ENCODE measurements around the gene ACYP2.
"Not testable (repeated sequence)": the region's sequence is repeated elsewhere in the genome, so short reads cannot be mapped to it uniquely, and the experiment has no call there.

ACYP2 gene

DNA sequence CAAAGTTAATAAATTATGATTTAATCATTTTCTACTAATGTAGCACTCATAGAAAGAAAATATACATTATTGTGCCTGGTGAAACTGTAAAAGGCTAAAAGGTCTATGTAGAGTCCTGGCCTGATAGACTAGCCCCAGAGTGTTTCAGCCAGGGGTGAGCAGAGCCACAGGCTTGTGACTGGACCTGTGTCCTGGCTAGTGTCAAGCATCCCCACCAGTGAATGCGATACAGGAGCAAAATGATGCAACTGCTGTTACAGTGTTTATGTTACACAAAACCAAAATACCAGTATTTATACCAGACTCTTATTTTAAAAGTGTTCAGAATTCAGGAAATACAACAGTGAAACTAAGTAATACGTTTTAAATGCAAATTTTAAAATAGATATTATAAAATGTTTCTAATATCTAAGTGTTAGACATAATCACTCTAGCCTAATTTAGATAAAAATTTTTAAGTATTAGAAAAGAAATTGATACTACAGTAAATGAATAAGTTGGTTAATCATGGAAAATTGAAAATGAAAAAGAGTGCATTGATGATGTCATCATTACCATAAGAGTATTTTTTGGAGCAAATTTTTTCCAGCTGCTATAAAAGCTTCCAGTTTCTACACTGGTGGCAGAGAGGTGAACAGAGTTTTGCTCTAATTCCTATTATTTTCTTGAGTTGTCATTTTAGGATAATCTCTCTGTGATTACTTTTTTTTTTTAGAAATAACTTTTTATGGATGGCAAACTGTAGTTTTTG is 146.8 kb downstream of the ACYP2 start:
- no peak overlapping the region for H3K27ac ChIP-seq
- TF ChIP-seq, protein P1, sequence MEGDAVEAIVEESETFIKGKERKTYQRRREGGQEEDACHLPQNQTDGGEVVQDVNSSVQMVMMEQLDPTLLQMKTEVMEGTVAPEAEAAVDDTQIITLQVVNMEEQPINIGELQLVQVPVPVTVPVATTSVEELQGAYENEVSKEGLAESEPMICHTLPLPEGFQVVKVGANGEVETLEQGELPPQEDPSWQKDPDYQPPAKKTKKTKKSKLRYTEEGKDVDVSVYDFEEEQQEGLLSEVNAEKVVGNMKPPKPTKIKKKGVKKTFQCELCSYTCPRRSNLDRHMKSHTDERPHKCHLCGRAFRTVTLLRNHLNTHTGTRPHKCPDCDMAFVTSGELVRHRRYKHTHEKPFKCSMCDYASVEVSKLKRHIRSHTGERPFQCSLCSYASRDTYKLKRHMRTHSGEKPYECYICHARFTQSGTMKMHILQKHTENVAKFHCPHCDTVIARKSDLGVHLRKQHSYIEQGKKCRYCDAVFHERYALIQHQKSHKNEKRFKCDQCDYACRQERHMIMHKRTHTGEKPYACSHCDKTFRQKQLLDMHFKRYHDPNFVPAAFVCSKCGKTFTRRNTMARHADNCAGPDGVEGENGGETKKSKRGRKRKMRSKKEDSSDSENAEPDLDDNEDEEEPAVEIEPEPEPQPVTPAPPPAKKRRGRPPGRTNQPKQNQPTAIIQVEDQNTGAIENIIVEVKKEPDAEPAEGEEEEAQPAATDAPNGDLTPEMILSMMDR (IDR thresholded peaks at IDR 0.05; ENCODE audit: low read depth, low read length) = no peak
- no peaks in the 10 kb centered on the region for H3K9me3 ChIP-seq (ENCODE audit: severe bottlenecking)
- DNase-seq = no peak
- H3K27me3 ChIP-seq (ENCODE audit: insufficient read depth, low read depth, severe bottlenecking) = no peaks in the 10 kb centered on the region
- no peaks in the 10 kb centered on the region for H3K36me3 ChIP-seq
- H3K4me3 ChIP-seq (ENCODE audit: low read depth, low read length) = no peak overlapping the region

DNA sequence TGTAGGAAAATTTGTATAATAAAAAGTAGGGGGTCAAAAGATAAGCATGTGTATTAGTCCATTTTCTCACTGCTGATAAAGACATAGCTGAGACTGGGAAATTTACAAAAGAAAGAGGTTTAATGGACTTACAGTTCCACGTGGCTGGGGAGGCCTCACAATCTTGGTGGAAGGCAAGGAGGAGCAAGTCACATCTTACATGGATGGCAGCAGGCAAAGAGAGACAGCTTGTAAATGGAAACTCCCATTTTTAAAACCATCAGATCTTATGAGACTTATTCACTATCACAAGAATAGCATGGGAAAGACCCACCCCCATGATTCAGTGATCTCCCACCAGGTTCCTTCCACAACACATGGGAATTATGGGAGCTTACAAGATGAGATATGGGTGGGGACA is 149.7 kb downstream of the ACYP2 start:
- not testable (repeated sequence) for H3K9me3 ChIP-seq (ENCODE audit: severe bottlenecking); DNase-seq; H3K4me3 ChIP-seq (ENCODE audit: low read depth, low read length); H3K27me3 ChIP-seq (ENCODE audit: insufficient read depth, low read depth, severe bottlenecking); H3K36me3 ChIP-seq; H3K27ac ChIP-seq

DNA sequence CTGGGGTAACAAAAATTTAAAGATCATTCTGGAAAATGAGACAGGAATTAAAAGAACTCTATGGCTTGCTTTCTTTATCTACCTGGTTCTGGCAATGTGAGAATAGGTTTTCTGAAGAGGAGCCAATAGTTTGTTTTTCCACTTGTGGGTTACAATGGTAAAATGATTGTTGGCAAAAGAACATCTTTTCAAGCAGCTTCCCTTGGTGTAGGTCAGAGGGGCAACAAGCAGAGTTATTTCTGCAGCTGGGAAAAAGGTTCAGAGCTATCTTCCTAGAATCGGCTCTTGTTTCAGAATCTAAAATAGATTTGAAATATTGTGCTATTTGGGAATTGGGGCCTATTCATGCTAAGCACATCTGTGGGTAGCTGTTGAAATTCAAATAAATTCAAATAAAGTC is 152.2 kb downstream of the ACYP2 start:
- TF ChIP-seq, protein P1 (IDR thresholded peaks at IDR 0.05; ENCODE audit: low read depth, low read length) = no peak
- H3K4me3 ChIP-seq (ENCODE audit: low read depth, low read length) = no peak overlapping the region
- no peak for DNase-seq
- no peak overlapping the region for H3K27ac ChIP-seq
- no peaks in the 10 kb centered on the region for H3K27me3 ChIP-seq (ENCODE audit: insufficient read depth, low read depth, severe bottlenecking)
- no peaks in the 10 kb centered on the region for H3K36me3 ChIP-seq
- no peaks in the 10 kb centered on the region for H3K9me3 ChIP-seq (ENCODE audit: severe bottlenecking)

DNA sequence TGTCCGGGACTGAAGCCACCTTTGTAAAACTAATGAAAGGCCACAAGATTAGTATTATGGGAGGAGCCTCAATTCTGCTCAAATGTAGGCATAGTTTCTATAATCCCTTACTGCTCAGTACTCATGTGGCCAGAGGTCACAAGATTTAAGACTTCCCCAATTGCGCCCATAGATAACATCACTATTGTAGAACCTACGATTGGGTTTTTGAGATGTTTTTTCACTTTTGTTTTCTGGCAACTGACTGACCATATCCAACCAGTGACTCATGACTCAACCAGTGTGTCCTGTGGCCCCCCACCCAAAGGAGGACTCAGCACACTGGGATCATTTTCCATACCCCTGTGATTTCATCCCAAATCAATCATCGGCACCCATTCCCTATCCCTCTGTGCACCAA is 155.8 kb downstream of the ACYP2 start:
- H3K36me3 ChIP-seq = no peaks in the 10 kb centered on the region
- no peaks in the 10 kb centered on the region for H3K27me3 ChIP-seq (ENCODE audit: insufficient read depth, low read depth, severe bottlenecking)
- no peaks in the 10 kb centered on the region for H3K9me3 ChIP-seq (ENCODE audit: severe bottlenecking)
- TF ChIP-seq, protein P1 (IDR thresholded peaks at IDR 0.05; ENCODE audit: low read depth, low read length) = no peak
- no peak overlapping the region for H3K4me3 ChIP-seq (ENCODE audit: low read depth, low read length)
- no peak overlapping the region for H3K27ac ChIP-seq
- DNase-seq = no peak

DNA sequence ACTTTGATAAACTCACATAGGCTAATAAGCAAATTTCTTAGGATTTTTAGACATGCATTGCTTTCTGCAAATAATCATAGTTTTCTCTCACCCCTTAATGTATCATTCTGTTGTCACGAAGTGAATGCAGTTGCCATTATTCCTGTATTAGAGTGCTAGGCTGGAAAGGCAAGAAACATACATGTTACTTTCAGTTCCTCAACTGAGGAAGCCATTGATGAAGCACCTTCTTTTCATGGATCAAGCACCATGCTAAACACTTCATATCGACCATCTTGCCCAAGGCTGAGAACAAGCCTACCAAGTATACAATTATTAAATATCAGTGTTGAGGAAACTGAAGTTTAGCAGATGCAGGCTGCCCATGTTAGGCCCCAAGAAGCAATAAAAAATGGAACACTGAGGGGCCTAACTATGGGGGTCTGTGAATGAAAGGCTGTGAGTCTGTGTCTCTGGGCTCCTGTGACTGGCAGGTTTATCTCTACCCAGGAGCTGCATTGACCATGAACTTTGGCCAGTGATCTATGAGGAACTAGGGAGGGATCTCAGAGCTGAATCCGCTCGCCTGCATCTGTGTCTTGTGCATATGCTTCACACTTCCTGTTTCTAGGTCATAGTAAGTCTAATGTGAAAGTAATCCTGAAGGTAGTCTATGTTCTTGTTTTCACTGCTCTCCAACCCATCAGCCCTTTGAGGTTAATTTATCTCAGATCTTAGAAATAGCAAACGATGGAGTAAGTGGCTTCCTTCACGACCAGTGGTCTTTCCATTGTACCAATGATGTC is 156.6 kb downstream of the ACYP2 start:
- H3K9me3 ChIP-seq (ENCODE audit: severe bottlenecking) = no peaks in the 10 kb centered on the region
- no peaks in the 10 kb centered on the region for H3K27me3 ChIP-seq (ENCODE audit: insufficient read depth, low read depth, severe bottlenecking)
- no peaks in the 10 kb centered on the region for H3K36me3 ChIP-seq
- TF ChIP-seq, protein P1 (IDR thresholded peaks at IDR 0.05; ENCODE audit: low read depth, low read length) = no peak
- DNase-seq = no peak
- H3K4me3 ChIP-seq (ENCODE audit: low read depth, low read length) = no peak overlapping the region
- no peak overlapping the region for H3K27ac ChIP-seq

DNA sequence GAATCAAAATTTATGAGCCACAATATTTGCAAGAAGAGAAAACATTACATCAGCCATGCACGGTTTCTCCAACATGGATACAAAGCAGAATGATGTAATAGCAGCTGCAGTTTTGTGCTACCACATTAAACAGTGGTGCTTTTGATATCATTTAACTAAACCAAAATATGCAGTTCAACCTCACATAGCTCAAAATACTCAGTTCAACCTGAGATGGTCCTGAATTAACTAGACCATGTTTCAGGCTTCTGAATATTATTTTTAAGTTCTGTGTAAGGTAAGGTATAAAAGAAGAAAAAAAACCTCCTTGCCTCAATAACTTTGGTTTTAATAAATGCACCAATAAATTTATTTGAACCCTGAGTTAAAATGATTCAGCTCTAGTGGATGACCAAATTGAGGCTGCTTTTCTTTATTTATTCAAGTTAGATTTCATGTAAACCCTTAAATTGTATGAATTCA is 159.4 kb downstream of the ACYP2 start:
- H3K4me3 ChIP-seq (ENCODE audit: low read depth, low read length) = no peak overlapping the region
- TF ChIP-seq, protein P1 (IDR thresholded peaks at IDR 0.05; ENCODE audit: low read depth, low read length) = no peak
- H3K36me3 ChIP-seq = no peaks in the 10 kb centered on the region
- H3K9me3 ChIP-seq (ENCODE audit: severe bottlenecking) = no peaks in the 10 kb centered on the region
- no peaks in the 10 kb centered on the region for H3K27me3 ChIP-seq (ENCODE audit: insufficient read depth, low read depth, severe bottlenecking)
- DNase-seq = no peak
- no peak overlapping the region for H3K27ac ChIP-seq

Measured in WERI-Rb-1 (cell line).